HG03097 (cell line): ENCODE data around the gene ESD.
"Not testable (repeated sequence)": the region's sequence is repeated elsewhere in the genome, so short reads cannot be mapped to it uniquely, and the experiment has no call there.

Source experiments
- ATAC-seq: cut with Tn5 transposase; IDR thresholded peaks from one replicate; pipeline ENCODE4 v1.9.1; 2021; ENCODE audit not compliant: unreplicated experiment, low FRiP score

The ESD gene

GRCh38 chr13:46796129-46796514 lies 839 bp downstream of the ESD start:
- ATAC-seq: no peak

- ATAC-seq: no peak
These were observed 1.6 kb downstream of the ESD start for GRCh38 chr13:46795321-46795720.

GRCh38 chr13:46783504-46783903 lies 13.5 kb downstream of the ESD start:
- no peak for ATAC-seq

- no peak for ATAC-seq
These were observed 14.3 kb downstream of the ESD start for GRCh38 chr13:46782691-46783090.

- ATAC-seq: no peak
These were observed 14.9 kb downstream of the ESD start for GRCh38 chr13:46782066-46782465.

- no peak for ATAC-seq
These were observed 18.1 kb downstream of the ESD start for GRCh38 chr13:46778890-46779289.

- ATAC-seq: no peak
These were observed 18.9 kb downstream of the ESD start for GRCh38 chr13:46778095-46778494.

- no peak for ATAC-seq
These were observed 21.4 kb downstream of the ESD start for GRCh38 chr13:46775385-46776107.

- ATAC-seq: no peak
These were observed 23.4 kb downstream of the ESD start for GRCh38 chr13:46773541-46773940.

- ATAC-seq: no peak
These were observed 25.3 kb downstream of the ESD start for GRCh38 chr13:46771693-46772092.

- not testable (repeated sequence) for ATAC-seq
These were observed 27.0 kb downstream of the ESD start for GRCh38 chr13:46769925-46770324.

- no peak for ATAC-seq
These were observed 35.1 kb downstream of the ESD start for GRCh38 chr13:46761866-46762265.

GRCh38 chr13:46761174-46761573 lies 35.8 kb downstream of the ESD start:
- ATAC-seq: no peak

GRCh38 chr13:46759846-46760245 lies 37.1 kb downstream of the ESD start:
- no peak for ATAC-seq

GRCh38 chr13:46757640-46758039 lies 39.3 kb downstream of the ESD start:
- no peak for ATAC-seq

- ATAC-seq: no peak
These were observed 40.0 kb downstream of the ESD start for GRCh38 chr13:46756977-46757376.

GRCh38 chr13:46755508-46755907 lies 41.5 kb downstream of the ESD start:
- not testable (repeated sequence) for ATAC-seq

- ATAC-seq: no peak
These were observed 42.1 kb downstream of the ESD start for GRCh38 chr13:46754812-46755211.

GRCh38 chr13:46753917-46754316 lies 43.0 kb downstream of the ESD start:
- ATAC-seq: no peak

- no peak for ATAC-seq
These were observed 43.8 kb downstream of the ESD start for GRCh38 chr13:46753137-46753536.

GRCh38 chr13:46751811-46752635 lies 44.9 kb downstream of the ESD start:
- peak; percentile 56 for ATAC-seq

- ATAC-seq: no peak
These were observed 47.0 kb downstream of the ESD start for GRCh38 chr13:46749951-46750350.
